GM23338 (cell line): Measurements from ENCODE around the gene AGBL4. TPM values are rescaled to one million over a fixed set of nuclear protein-coding genes. Genes with fewer than 3 reads are reported as not detected.

ENCODE experiments used
- ATAC-seq: fragments of 200-7000 bp; cut with Tn5 transposase; 3 replicates; pipeline ENCODE4 v1.9.1; 2020
- DNase-seq: peaks from one replicate; pipeline ENCODE4 v3.0.0-alpha.2; 2015; ENCODE audit warnings: low spot score
- H2AFZ ChIP-seq: fragments of 200-600 bp; sonication (generic); 2 replicates; pipeline ENCODE4 v1.8.0; 2016; ENCODE audit warnings: antibody characterized with exemption, mild to moderate bottlenecking, moderate library complexity
- H3F3A ChIP-seq: fragments of 200-600 bp; sonication (generic); replicated peaks from 2 replicates; pipeline ENCODE4 v1.8.0; 2017; ENCODE audit warnings: antibody characterized with exemption, mixed run types, low read depth
- H3K27ac ChIP-seq: fragments of 200-600 bp; sonication (generic); 2 replicates; pipeline ENCODE4 v1.6.1; 2016; ENCODE audit warnings: low read depth
- H3K27me3 ChIP-seq: fragments of 200-600 bp; sonication (generic); 2 replicates; pipeline ENCODE4 v1.8.0; 2016; ENCODE audit warnings: mild to moderate bottlenecking, mixed run types, moderate library complexity; ENCODE audit not compliant: insufficient read depth
- H3K36me3 ChIP-seq: fragments of 200-600 bp; sonication (generic); 2 replicates; pipeline ENCODE4 v1.8.0; 2016; ENCODE audit warnings: mild to moderate bottlenecking; ENCODE audit not compliant: insufficient read depth
- H3K4me1 ChIP-seq: fragments of 200-600 bp; sonication (generic); 2 replicates; pipeline ENCODE4 v1.8.0; 2016; ENCODE audit warnings: mild to moderate bottlenecking, moderate library complexity; ENCODE audit not compliant: insufficient read depth
- H3K4me2 ChIP-seq: fragments of 200-600 bp; sonication (generic); 2 replicates; pipeline ENCODE4 v1.7.1; 2017; ENCODE audit warnings: mixed run types
- H3K4me3 ChIP-seq: fragments of 200-600 bp; sonication (generic); 2 replicates; pipeline ENCODE4 v1.6.1; 2016; ENCODE audit warnings: mixed run types
- H3K79me2 ChIP-seq: fragments of 200-600 bp; sonication (generic); replicated peaks from 2 replicates; pipeline ENCODE4 v1.8.0; 2017; ENCODE audit warnings: mild to moderate bottlenecking; ENCODE audit not compliant: insufficient read depth
- H3K9me2 ChIP-seq: fragments of 200-600 bp; sonication (generic); 2 replicates; pipeline ENCODE4 v1.8.0; 2017; ENCODE audit not compliant: insufficient read depth
- H4K20me1 ChIP-seq: fragments of 200-600 bp; sonication (generic); replicated peaks from 2 replicates; pipeline ENCODE4 v1.8.0; 2017; ENCODE audit warnings: mild to moderate bottlenecking; ENCODE audit not compliant: insufficient read depth
- H3K27ac Mint-ChIP-seq: 2 replicates; pipeline ENCODE4 v1.8.0; 2020; ENCODE audit warnings: inconsistent platforms, mild to moderate bottlenecking, moderate library complexity, mixed read lengths
- H3K27me3 Mint-ChIP-seq: 3 replicates; pipeline ENCODE4 v1.8.0; 2022; ENCODE audit warnings: low read depth, mild to moderate bottlenecking, moderate library complexity, mixed read lengths, inconsistent platforms; ENCODE audit not compliant: insufficient read depth, poor library complexity
- H3K36me3 Mint-ChIP-seq: 3 replicates; pipeline ENCODE4 v1.8.0; 2021; ENCODE audit warnings: low read depth, mild to moderate bottlenecking, inconsistent platforms, moderate library complexity, mixed read lengths
- H3K4me1 Mint-ChIP-seq: 3 replicates; pipeline ENCODE4 v1.8.0; 2020; ENCODE audit warnings: mild to moderate bottlenecking, inconsistent platforms, mixed read lengths
- H3K4me3 Mint-ChIP-seq: 3 replicates; pipeline ENCODE4 v1.8.0; 2021; ENCODE audit warnings: moderate library complexity, mild to moderate bottlenecking, inconsistent platforms, mixed read lengths
- H3K9me3 Mint-ChIP-seq: 3 replicates; pipeline ENCODE4 v1.8.0; 2020; ENCODE audit warnings: moderate library complexity, mild to moderate bottlenecking, inconsistent platforms, mixed read lengths
- CREB1 ChIP-seq: fragments of 250-450 bp; sonication (Bioruptor Pico); IDR thresholded peaks from 2 replicates; pipeline ENCODE4 v1.5.0; 2020; ENCODE audit warnings: low read depth, mild to moderate bottlenecking, moderate library complexity
- EZH2 ChIP-seq: fragments of 200-600 bp; sonication (generic); IDR thresholded peaks from one replicate; pipeline ENCODE4 v1.8.0; 2017; ENCODE audit warnings: antibody characterized with exemption, mild to moderate bottlenecking, low read depth; ENCODE audit not compliant: unreplicated experiment
- EZH2phosphoT487 ChIP-seq: fragments of 200-600 bp; sonication (generic); IDR thresholded peaks from one replicate; pipeline ENCODE4 v1.8.1; 2018; ENCODE audit warnings: antibody characterized with exemption; ENCODE audit not compliant: unreplicated experiment
- JUNB ChIP-seq: IDR thresholded peaks from one replicate; pipeline ENCODE4 v1.6.1; 2016; ENCODE audit warnings: antibody characterized with exemption; ENCODE audit not compliant: unreplicated experiment
- NANOG ChIP-seq: IDR thresholded peaks from 2 replicates; pipeline ENCODE4 v1.6.1; 2016; ENCODE audit warnings: antibody characterized with exemption, borderline replicate concordance
- POLR2AphosphoS5 ChIP-seq: IDR thresholded peaks from 2 replicates; pipeline ENCODE4 v1.6.1; 2016; ENCODE audit warnings: antibody characterized with exemption, low read depth
- STAT1 ChIP-seq: IDR thresholded peaks from one replicate; pipeline ENCODE4 v1.6.1; 2016; ENCODE audit warnings: antibody characterized with exemption; ENCODE audit not compliant: unreplicated experiment
- ZNF331 ChIP-seq: fragments of 250-450 bp; sonication (Bioruptor Pico); IDR thresholded peaks from 2 replicates; pipeline ENCODE4 v1.5.0; 2020; ENCODE audit warnings: low read depth, mild to moderate bottlenecking, moderate library complexity
- ZNF462 ChIP-seq: fragments of 250-450 bp; sonication (Bioruptor Pico); IDR thresholded peaks from 2 replicates; pipeline ENCODE4 v1.5.0; 2020; ENCODE audit warnings: mild to moderate bottlenecking, moderate library complexity
- polyA plus RNA-seq: library from polyadenylated mRNA; unstranded; fragments of >200 nt; fragmentation: Nextera tagmentation; extraction: Ambion mirVana; gene quantifications from 2 replicates; pipeline ENCODE4 v1.2.1, GENCODE V29; 2016
- total RNA-seq: library from RNA; depleted of rRNA; stranded (reverse); fragments of >200 nt; shearing (Covaris generic); gene quantifications from 2 replicates; pipeline ENCODE4 v1.2.3, GENCODE V29; 2014

The AGBL4 gene
- total and polyA plus RNA-seq, 2 experiments from 2014 or later = 0.91 to 1.5 TPM

DNA sequence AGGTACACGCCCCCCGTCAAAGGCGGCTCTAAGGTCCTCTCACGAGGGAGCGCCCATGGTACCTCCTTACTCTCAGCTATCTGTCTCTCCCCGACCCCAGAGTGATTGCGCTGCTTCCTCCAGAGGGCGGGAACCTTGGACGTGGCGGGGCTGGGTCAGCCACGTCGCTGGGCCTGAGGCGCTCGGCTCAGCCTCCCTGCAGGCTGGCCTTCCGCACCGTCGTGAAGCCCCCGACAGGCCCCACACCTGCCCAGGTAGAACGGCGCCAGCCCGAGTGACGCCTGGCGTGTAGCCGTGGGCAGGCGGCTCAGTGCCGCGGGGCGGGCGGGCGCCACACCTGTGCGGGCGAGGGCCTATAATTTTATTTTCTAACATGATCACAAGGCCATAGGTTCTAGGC, 1124.9 kb downstream of the AGBL4 start (continued):
- no peak for TF ChIP-seq ZNF462
- TF ChIP-seq ZNF331 (CRISPR knock-in tag) = no peak
- no peak for TF ChIP-seq POLR2AphosphoS5
- TF ChIP-seq STAT1 = no peak
- TF ChIP-seq CREB1 (CRISPR knock-in tag) = no peak

- Histone ChIP-seq H3K4me1 (peaks cover 26% of the 10 kb centered on the region), H3K9me2 (0 out of 2 replicates have a peak, but pooled peaks cover 4% of the 10 kb centered on the region), H3K4me2 (no peak overlapping the region), H3K27ac (no peak overlapping the region), H3K27me3 (no peaks in the 10 kb centered on the region), H4K20me1 (no peaks in the 10 kb centered on the region), H3K36me3 (no peaks in the 10 kb centered on the region), H3F3A (no peaks in the 10 kb centered on the region), H3K4me3 (no peak overlapping the region), H3K79me2 (no peaks in the 10 kb centered on the region), H2AFZ (no peak overlapping the region)
- Mint-ChIP-seq H3K9me3 (no peaks in the 10 kb centered on the region; the same call in 2 of the 3 replicates), H3K4me3 (no peak overlapping the region), H3K27me3 (no peaks in the 10 kb centered on the region), H3K27ac (no peak overlapping the region), H3K36me3 (no peaks in the 10 kb centered on the region), H3K4me1 (peaks cover 27% of the 10 kb centered on the region)
- DNase-seq = peak; percentile 24
- peak; percentile 66 for ATAC-seq
- TF ChIP-seq EZH2 = no peak
- TF ChIP-seq ZNF462 = no peak
- no peak for TF ChIP-seq EZH2phosphoT487
- TF ChIP-seq NANOG = no peak
- TF ChIP-seq JUNB = no peak
- TF ChIP-seq CREB1 (CRISPR knock-in tag) = no peak
Measured at GRCh38 chr1:48889615-48890014, 1134.1 kb downstream of the AGBL4 start.
